Liver (tissue), 3 donors: Measurements from ENCODE around the gene SASH3.

Experiments used
- EGR1 ChIP-seq, 2 donors: IDR thresholded peaks; 2 replicates each; pipeline ENCODE4 v1.6.1; 2016 to 2018; ENCODE audit warnings: antibody characterized with exemption in 2 of 2, low read depth in 2 of 2
- SP1 ChIP-seq: IDR thresholded peaks from 2 replicates; pipeline ENCODE4 v1.6.1; 2018; ENCODE audit warnings: antibody characterized with exemption, mild to moderate bottlenecking
- YY1 ChIP-seq: IDR thresholded peaks from 2 replicates; pipeline ENCODE4 v1.6.1; 2016; ENCODE audit warnings: antibody characterized with exemption, mild to moderate bottlenecking
- TF ChIP-seq, protein P1 (sequence below): fragments of 150-350 bp; IDR thresholded peaks from 2 replicates; pipeline ENCODE4 v1.5.1; 2017; ENCODE audit warnings: improper control_type of control experiment, low read depth, low read length; ENCODE audit not compliant: missing input control
- TF ChIP-seq, protein P2 (sequence below): IDR thresholded peaks from 2 replicates; pipeline ENCODE4 v1.6.1; 2016; ENCODE audit warnings: antibody characterized with exemption
- donor health status: healthy.
- donor health status: healthy.

DNA sequence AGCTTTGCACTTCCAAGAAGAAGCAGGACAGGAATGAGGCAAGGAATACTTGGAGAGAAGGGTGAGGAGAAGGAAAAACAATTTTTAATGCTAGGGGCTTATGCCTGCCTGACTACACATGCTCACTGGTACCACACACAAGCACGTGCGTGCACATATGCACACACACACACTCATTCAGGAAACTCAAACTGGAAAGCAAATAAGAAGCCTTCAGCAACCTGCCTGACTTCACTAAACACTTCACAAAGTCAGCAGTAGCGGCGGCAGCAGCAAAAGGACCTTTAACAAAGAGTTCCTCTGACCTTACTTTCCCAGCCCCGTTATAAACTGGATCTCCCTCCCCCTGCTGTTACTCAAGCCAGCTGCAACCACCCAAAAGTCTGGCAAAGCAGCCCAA lies 60.6 kb downstream of the SASH3 start:
- no peak for TF ChIP-seq YY1
- TF ChIP-seq, protein P1, sequence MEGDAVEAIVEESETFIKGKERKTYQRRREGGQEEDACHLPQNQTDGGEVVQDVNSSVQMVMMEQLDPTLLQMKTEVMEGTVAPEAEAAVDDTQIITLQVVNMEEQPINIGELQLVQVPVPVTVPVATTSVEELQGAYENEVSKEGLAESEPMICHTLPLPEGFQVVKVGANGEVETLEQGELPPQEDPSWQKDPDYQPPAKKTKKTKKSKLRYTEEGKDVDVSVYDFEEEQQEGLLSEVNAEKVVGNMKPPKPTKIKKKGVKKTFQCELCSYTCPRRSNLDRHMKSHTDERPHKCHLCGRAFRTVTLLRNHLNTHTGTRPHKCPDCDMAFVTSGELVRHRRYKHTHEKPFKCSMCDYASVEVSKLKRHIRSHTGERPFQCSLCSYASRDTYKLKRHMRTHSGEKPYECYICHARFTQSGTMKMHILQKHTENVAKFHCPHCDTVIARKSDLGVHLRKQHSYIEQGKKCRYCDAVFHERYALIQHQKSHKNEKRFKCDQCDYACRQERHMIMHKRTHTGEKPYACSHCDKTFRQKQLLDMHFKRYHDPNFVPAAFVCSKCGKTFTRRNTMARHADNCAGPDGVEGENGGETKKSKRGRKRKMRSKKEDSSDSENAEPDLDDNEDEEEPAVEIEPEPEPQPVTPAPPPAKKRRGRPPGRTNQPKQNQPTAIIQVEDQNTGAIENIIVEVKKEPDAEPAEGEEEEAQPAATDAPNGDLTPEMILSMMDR, result no peak
- no peak for TF ChIP-seq EGR1 (IDR thresholded peaks at IDR 0.05; ENCODE audit: low read depth in 2 of 2)
- no peak for TF ChIP-seq SP1
- TF ChIP-seq, protein P2, sequence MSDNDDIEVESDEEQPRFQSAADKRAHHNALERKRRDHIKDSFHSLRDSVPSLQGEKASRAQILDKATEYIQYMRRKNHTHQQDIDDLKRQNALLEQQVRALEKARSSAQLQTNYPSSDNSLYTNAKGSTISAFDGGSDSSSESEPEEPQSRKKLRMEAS, result no peak
